GM21723 (cell line): ENCODE measurements around the gene GGT7.

Experiments
- ATAC-seq: cut with Tn5 transposase; IDR thresholded peaks from one replicate; pipeline ENCODE4 v1.9.1; 2021; ENCODE audit warnings: mild to moderate bottlenecking, moderate library complexity; ENCODE audit not compliant: unreplicated experiment

GGT7 gene

DNA sequence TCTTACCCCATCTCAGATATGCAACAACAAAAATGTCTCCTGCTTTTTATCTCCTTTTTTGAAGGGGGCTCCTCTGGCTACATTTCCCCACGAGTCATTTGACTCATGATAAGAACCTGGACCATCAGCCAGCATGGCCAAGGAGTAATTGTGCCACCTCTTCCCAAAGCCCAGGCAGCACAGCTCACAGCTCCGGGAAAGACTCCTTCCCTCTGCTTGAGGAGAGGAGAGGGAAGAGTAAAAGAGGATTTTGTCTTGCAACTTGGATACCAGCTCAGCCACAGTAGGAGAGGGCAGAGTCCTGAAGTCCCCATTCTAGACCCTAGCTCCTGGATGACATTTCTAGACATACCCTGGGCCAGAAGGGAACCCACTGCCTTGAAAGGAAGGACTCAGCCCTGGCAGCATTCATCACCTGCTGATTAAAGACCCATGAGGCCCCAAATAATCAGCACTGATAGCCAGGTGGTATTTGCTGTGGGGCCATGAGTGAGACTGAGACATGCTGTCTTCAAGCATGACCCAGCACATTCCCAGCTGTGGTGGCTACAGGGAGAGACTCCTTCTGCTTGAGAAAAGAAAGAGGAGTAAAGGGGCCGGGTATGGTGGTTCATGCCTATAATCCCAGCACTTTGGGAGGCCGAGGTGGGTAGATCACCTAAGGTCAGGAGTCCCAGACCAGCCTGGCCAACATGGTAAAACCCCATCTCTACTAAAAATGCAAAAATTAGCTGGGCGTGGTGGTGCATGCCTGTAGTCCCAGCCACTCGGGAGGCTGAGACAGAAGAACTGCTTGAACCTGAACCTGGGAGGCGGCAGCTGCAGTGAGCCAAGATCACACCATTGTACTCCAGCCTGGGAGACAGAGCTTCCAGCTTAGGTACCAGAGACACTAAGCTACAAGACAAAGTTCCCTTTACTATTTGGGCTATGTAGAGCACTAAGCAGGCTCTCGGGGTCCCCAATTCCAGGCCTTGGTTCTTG is 75.4 kb downstream of the GGT7 start:
- ATAC-seq = no peak
